GM18870 (cell line): ENCODE data around the gene NXPE4.
"Not testable (repeated sequence)": the region's sequence is repeated elsewhere in the genome, so short reads cannot be mapped to it uniquely, and the experiment has no call there.

Source experiments
- ATAC-seq: cut with Tn5 transposase; IDR thresholded peaks from one replicate; pipeline ENCODE4 v1.9.1; 2021; ENCODE audit warnings: moderate library complexity; ENCODE audit not compliant: unreplicated experiment

The NXPE4 gene

GRCh38 chr11:114610984-114611944 is 15.7 kb upstream of the NXPE4 start:
- ATAC-seq = no peak

GRCh38 chr11:114610550-114610949 is 15.0 kb upstream of the NXPE4 start:
- ATAC-seq = no peak

GRCh38 chr11:114609429-114609828 is 13.8 kb upstream of the NXPE4 start:
- no peak for ATAC-seq

GRCh38 chr11:114608605-114609004 is 13.0 kb upstream of the NXPE4 start:
- not testable (repeated sequence) for ATAC-seq

GRCh38 chr11:114607753-114608459 is 12.3 kb upstream of the NXPE4 start:
- ATAC-seq = no peak

- not testable (repeated sequence) for ATAC-seq
These were observed 11.2 kb upstream of the NXPE4 start for GRCh38 chr11:114606802-114607075.

GRCh38 chr11:114606003-114606801 is 10.6 kb upstream of the NXPE4 start:
- ATAC-seq = no peak

GRCh38 chr11:114605370-114605769 is 9.8 kb upstream of the NXPE4 start:
- ATAC-seq = no peak

GRCh38 chr11:114604886-114605285 is 9.3 kb upstream of the NXPE4 start:
- no peak for ATAC-seq

GRCh38 chr11:114604179-114604813 is 8.7 kb upstream of the NXPE4 start:
- ATAC-seq = no peak

- not testable (repeated sequence) for ATAC-seq
These were observed 7.6 kb upstream of the NXPE4 start for GRCh38 chr11:114603151-114603550.

GRCh38 chr11:114598461-114598860 is 2.9 kb upstream of the NXPE4 start:
- no peak for ATAC-seq

- no peak for ATAC-seq
These were observed 761 bp upstream of the NXPE4 start for GRCh38 chr11:114596175-114596919.

GRCh38 chr11:114594703-114595102 is 883 bp downstream of the NXPE4 start:
- ATAC-seq = no peak

- ATAC-seq = no peak
These were observed 8.1 kb downstream of the NXPE4 start for GRCh38 chr11:114587398-114587953.

- no peak for ATAC-seq
These were observed 8.8 kb downstream of the NXPE4 start for GRCh38 chr11:114586797-114587196.

- ATAC-seq = no peak
These were observed 23.9 kb downstream of the NXPE4 start for GRCh38 chr11:114571712-114572111.

GRCh38 chr11:114569801-114570200 is 25.8 kb downstream of the NXPE4 start:
- ATAC-seq = no peak

- ATAC-seq = no peak
These were observed 29.3 kb downstream of the NXPE4 start for GRCh38 chr11:114566276-114566675.

GRCh38 chr11:114564831-114565230 is 30.8 kb downstream of the NXPE4 start:
- no peak for ATAC-seq
